ENCODE results near the gene SNAPC4. TPM values are rescaled to one million over a fixed set of nuclear protein-coding genes. Genes with fewer than 3 reads are reported as not detected.

SNAPC4 gene
- total RNA-seq, 1 experiment from 2014 or later, result 29.7 TPM

DNA sequence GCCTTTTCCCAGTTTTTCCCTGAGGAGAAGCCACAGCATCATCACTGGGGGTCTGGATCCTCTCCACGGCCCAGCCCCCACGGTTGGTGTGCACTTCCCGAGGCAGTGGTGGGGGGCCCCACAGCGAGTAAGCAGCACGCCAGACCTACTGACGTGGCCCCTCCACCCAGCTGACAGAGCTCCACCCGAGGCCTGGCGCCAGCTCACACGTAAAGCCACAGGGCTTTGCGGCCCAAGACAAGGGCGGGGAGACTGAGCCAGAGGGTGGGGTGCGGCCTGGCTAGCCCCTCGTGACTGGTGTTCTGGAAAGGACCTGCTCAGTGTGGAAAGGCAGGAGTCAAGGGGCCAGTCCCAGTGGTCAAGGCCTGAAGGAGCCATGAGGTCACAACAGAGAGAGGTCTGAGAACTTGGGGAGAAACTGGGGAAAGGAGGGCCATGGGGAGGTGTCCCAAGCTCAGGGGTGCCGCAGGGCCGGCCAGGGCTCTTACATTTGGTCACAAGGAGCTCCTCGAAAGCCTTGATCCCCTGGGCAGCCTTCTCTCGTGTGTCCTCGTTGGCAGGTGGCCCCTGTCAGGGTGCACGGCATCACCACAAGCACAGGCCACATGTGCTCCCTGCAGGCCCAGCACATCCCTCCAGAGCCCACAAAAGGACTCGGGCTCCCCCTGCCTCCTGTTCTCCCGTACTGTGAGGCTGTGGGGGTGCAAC lies 5.5 kb downstream of the SNAPC4 start:
- Histone ChIP-seq H4K91ac (ENCODE audit: insufficient read length, low read depth, low read length) (no peak overlapping the region), H2BK5ac (ENCODE audit: insufficient read length, low read length) (no peak overlapping the region)

More for the DNA sequence above, 5.5 kb downstream of the SNAPC4 start:
- Mint-ChIP-seq H3K9me3 (no peaks in the 10 kb centered on the region), H3K27ac (no peak overlapping the region), H3K27me3 (ENCODE audit: low read depth) (no peaks in the 10 kb centered on the region), H3K36me3 (ENCODE audit: insufficient read depth in 1 of 3, low read depth in 3 of 3) (peaks cover 36 to 74% (median 66%) of the 10 kb centered on the region in 3 experiments; a peak in 6 of 7 replicates), H3K4me1 (peaks cover 7 to 8% of the 10 kb centered on the region in 2 experiments), H3K4me3 (no peak overlapping the region)
- no peak overlapping the region for H3K56ac ChIP-seq (ENCODE audit: insufficient read length, low read depth, low read length)
- H3K9me3 ChIP-seq (ENCODE audit: control insufficient read depth, low read depth, low read length), result no peaks in the 10 kb centered on the region
- no peak for DNase-seq
- peaks cover 7% of the 10 kb centered on the region for H3K79me1 ChIP-seq (ENCODE audit: insufficient read depth, low read depth, low read length, poor library complexity, severe bottlenecking)
- no peak overlapping the region for H2BK120ac ChIP-seq (ENCODE audit: low read depth, low read length, poor library complexity, severe bottlenecking)
- H3K4me2 ChIP-seq (ENCODE audit: insufficient read depth, insufficient read length, low read length), result no peak overlapping the region
- H4K20me1 ChIP-seq (ENCODE audit: control insufficient read depth, insufficient read depth, insufficient read length), result no peaks in the 10 kb centered on the region
- no peaks in the 10 kb centered on the region for H3K27me3 ChIP-seq (ENCODE audit: insufficient read depth, low read length)
- H3K4ac ChIP-seq (ENCODE audit: low read depth, low read length), result no peak overlapping the region
- no peak overlapping the region for H3T11ph ChIP-seq (ENCODE audit: low read length)
- no peak overlapping the region for H2BK20ac ChIP-seq (ENCODE audit: low read depth, low read length, poor library complexity, severe bottlenecking)
- no peak overlapping the region for H3K18ac ChIP-seq (ENCODE audit: insufficient read length, low read depth, low read length)
- no peaks in the 10 kb centered on the region for H3K4me1 ChIP-seq (ENCODE audit: insufficient read depth, low read length)
- no peak overlapping the region for H2AK5ac ChIP-seq (ENCODE audit: insufficient read length, low read length)
- H2BK12ac ChIP-seq (ENCODE audit: insufficient read length, low read depth, low read length), result no peak overlapping the region
- peaks cover 10% of the 10 kb centered on the region; the same call in 1 of the 2 replicates for H3K79me2 ChIP-seq (ENCODE audit: insufficient read depth, low read length)
- H2AFZ ChIP-seq (ENCODE audit: low read length), result no peak overlapping the region
- no peak overlapping the region for H3K27ac ChIP-seq (ENCODE audit: insufficient read length, low read depth, low read length)
- no peak overlapping the region for H4K5ac ChIP-seq (ENCODE audit: insufficient read length, low read depth, low read length)
- H2BK15ac ChIP-seq (ENCODE audit: low read depth, low read length), result no peak overlapping the region
- TF ChIP-seq, protein P1, sequence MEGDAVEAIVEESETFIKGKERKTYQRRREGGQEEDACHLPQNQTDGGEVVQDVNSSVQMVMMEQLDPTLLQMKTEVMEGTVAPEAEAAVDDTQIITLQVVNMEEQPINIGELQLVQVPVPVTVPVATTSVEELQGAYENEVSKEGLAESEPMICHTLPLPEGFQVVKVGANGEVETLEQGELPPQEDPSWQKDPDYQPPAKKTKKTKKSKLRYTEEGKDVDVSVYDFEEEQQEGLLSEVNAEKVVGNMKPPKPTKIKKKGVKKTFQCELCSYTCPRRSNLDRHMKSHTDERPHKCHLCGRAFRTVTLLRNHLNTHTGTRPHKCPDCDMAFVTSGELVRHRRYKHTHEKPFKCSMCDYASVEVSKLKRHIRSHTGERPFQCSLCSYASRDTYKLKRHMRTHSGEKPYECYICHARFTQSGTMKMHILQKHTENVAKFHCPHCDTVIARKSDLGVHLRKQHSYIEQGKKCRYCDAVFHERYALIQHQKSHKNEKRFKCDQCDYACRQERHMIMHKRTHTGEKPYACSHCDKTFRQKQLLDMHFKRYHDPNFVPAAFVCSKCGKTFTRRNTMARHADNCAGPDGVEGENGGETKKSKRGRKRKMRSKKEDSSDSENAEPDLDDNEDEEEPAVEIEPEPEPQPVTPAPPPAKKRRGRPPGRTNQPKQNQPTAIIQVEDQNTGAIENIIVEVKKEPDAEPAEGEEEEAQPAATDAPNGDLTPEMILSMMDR (conservative IDR thresholded peaks at IDR 0.05), result no peak
- H4K8ac ChIP-seq (replicated peaks; ENCODE audit: insufficient read length, low read depth, low read length), result no peak overlapping the region
- no peak overlapping the region for H3K14ac ChIP-seq (ENCODE audit: insufficient read depth, low read length)
- no CpG with 5 or more reads among the region's 21 CpGs for WGBS (ENCODE audit: extremely low coverage, insufficient read length, low lambda C conversion rate)
- H3K23ac ChIP-seq (ENCODE audit: insufficient read length, low read depth, low read length), result no peak overlapping the region
- no peak overlapping the region for H3K9ac ChIP-seq (ENCODE audit: extremely low read depth, insufficient read length, low read length)
- peaks cover 4% of the 10 kb centered on the region for H3K23me2 ChIP-seq (ENCODE audit: insufficient read length, low read depth, low read length, poor library complexity, severe bottlenecking)
